Natural killer cell (primary cell): Measurements from ENCODE around the gene NR2C2. TPM values are rescaled to one million over a fixed set of nuclear protein-coding genes. Genes with fewer than 3 reads are reported as not detected.

Experiments
- ATAC-seq, 3 donors: fragments of 150-1000 bp in 2 of 3; fragments of 200-7000 bp in 1 of 3; cut with Tn5 transposase; 1 replicate in 1 of 3; 2 replicates in 2 of 3; pipeline ENCODE4 v1.10.0; 2021; ENCODE audit warnings: mild to moderate bottlenecking in 2 of 3, moderate library complexity in 2 of 3
- DNase-seq, 2 donors: peaks; one replicate each; pipeline versions ENCODE4 v3.0.0 to v3.0.0-alpha.2; 2013 to 2021; ENCODE audit warnings: mixed read lengths in 1 of 2
- H3K27ac ChIP-seq: one replicate; pipeline ENCODE4 v1.5.1; 2013; ENCODE audit warnings: mild to moderate bottlenecking, low read length
- H3K27me3 ChIP-seq: one replicate; pipeline ENCODE4 v1.6.1; 2013; ENCODE audit warnings: low read length; ENCODE audit not compliant: control insufficient read depth, insufficient read depth
- H3K36me3 ChIP-seq: one replicate; pipeline ENCODE4 v1.6.1; 2013; ENCODE audit warnings: low read length; ENCODE audit not compliant: control insufficient read depth, insufficient read depth
- H3K4me1 ChIP-seq: one replicate; pipeline ENCODE4 v1.6.1; 2013; ENCODE audit warnings: low read length; ENCODE audit not compliant: control insufficient read depth, insufficient read depth
- H3K4me3 ChIP-seq: one replicate; pipeline ENCODE4 v1.5.1; 2013; ENCODE audit warnings: low read length
- H3K9me3 ChIP-seq: one replicate; pipeline ENCODE4 v1.6.1; 2013; ENCODE audit warnings: low read length; ENCODE audit not compliant: control insufficient read depth, insufficient read depth
- H3K27ac Mint-ChIP-seq, 2 donors: one replicate each; pipeline ENCODE4 v1.8.0; 2022; ENCODE audit warnings: mild to moderate bottlenecking in 2 of 2, mixed read lengths in 2 of 2, moderate library complexity in 1 of 2
- H3K27me3 Mint-ChIP-seq, 2 donors: one replicate each; pipeline ENCODE4 v1.8.0; 2022; ENCODE audit warnings: low read depth in 2 of 2, mixed read lengths in 2 of 2
- H3K36me3 Mint-ChIP-seq: one replicate; pipeline ENCODE4 v1.8.0; 2022; ENCODE audit warnings: mixed read lengths
- H3K4me1 Mint-ChIP-seq, 2 donors: one replicate each; pipeline ENCODE4 v1.8.0; 2022; ENCODE audit warnings: mixed read lengths in 2 of 2
- H3K4me3 Mint-ChIP-seq: one replicate; pipeline ENCODE4 v1.8.0; 2022; ENCODE audit warnings: mild to moderate bottlenecking, moderate library complexity, mixed read lengths
- H3K9me3 Mint-ChIP-seq, 2 donors: one replicate each; pipeline ENCODE4 v1.8.0; 2022; ENCODE audit warnings: mixed read lengths in 2 of 2
- CTCF ChIP-seq: fragments of 200-600 bp; IDR thresholded peaks from one replicate; pipeline ENCODE4 v1.8.0; 2022; ENCODE audit warnings: antibody characterized with exemption
- WGBS: methylation state at CpG from one replicate; pipeline ENCODE4 v1.1.7; 2013; ENCODE audit warnings: missing lambda C conversion rate; ENCODE audit not compliant: insufficient coverage; 5-methylcytosine and 5-hydroxymethylcytosine counted together
- intact Hi-C: fragments of 100-400 bp; cut with micrococcal nuclease; formaldehyde crosslinking; loops from one replicate; pipeline ENCODE4 v1.14.2; 2022
- total RNA-seq, 4 donors: library from RNA; stranded (reverse); fragments of 120-200 nt in 1 of 4; gene quantifications; one replicate each; pipeline versions ENCODE4 v1.2.3 to v1.2.4, GENCODE V29; 2013 to 2022

The NR2C2 gene
- total RNA-seq, 3 donors from 2014 or later (not counting 1 experiment from before 2014, with no cell fraction given): 70.4 to 94.3 (median 81.6) TPM

GRCh38 chr3:14946236-14946635 is 1.1 kb upstream of the NR2C2 start:
- H3K4me3 ChIP-seq: peak overlapping the region; percentile 65
- Mint-ChIP-seq H3K36me3 (no peaks in the 10 kb centered on the region), H3K27ac (peak overlapping the region; percentile 98 to 100), H3K4me1 (peaks cover 35 to 37% of the 10 kb centered on the region in 2 donors), H3K27me3 (no peaks in the 10 kb centered on the region), H3K9me3 (no peaks in the 10 kb centered on the region), H3K4me3 (peak overlapping the region; percentile 98)
- DNase-seq: no peak
- H3K27me3 ChIP-seq: no peaks in the 10 kb centered on the region
- peak overlapping the region; percentile 91 for H3K27ac ChIP-seq
- TF ChIP-seq CTCF: no peak
- intact Hi-C loops: loop anchor here (5.0 kb wide), 2 partner anchors 41 to 111 kb away; no protein-coding TSS in a partner anchor
- H3K9me3 ChIP-seq: no peaks in the 10 kb centered on the region
- peaks cover 13% of the 10 kb centered on the region for H3K4me1 ChIP-seq
- H3K36me3 ChIP-seq: peaks cover 25% of the 10 kb centered on the region
- ATAC-seq: no peak
- 53% methylated on average over 2 of the region's 4 CpGs for WGBS

- no peaks in the 10 kb centered on the region for H3K36me3 Mint-ChIP-seq
These were observed 664 bp upstream of the NR2C2 start for GRCh38 chr3:14946739-14947099.

GRCh38 chr3:14947886-14948608 is 664 bp downstream of the NR2C2 start:
- Histone ChIP-seq H3K27ac (peak overlapping the region; percentile 100), H3K4me3 (peak overlapping the region; percentile 100), H3K9me3 (no peaks in the 10 kb centered on the region), H3K36me3 (peaks cover 21% of the 10 kb centered on the region), H3K27me3 (no peaks in the 10 kb centered on the region), H3K4me1 (peaks cover 13% of the 10 kb centered on the region)
- ATAC-seq (peak; percentile 85 to 95 (median 86)), DNase-seq (peak; percentile 98)
- TF ChIP-seq CTCF: no peak
- Mint-ChIP-seq H3K9me3 (no peaks in the 10 kb centered on the region), H3K36me3 (no peaks in the 10 kb centered on the region), H3K4me1 (peaks cover 35 to 49% of the 10 kb centered on the region in 2 donors), H3K27ac (peak overlapping the region; percentile 98 to 100), H3K27me3 (no peaks in the 10 kb centered on the region), H3K4me3 (peak overlapping the region; percentile 98)
- under 1% methylated on average over 69 of the region's 79 CpGs for WGBS
- intact Hi-C loops: loop anchor here (1.0 to 5.0 kb wide), 5 partner anchors 39 to 297 kb away; partner anchors contain the start of genes CAPN7, CCDC174 and RBSN

More at GRCh38 chr3:14946739-14947099, 664 bp upstream of the NR2C2 start:
- Mint-ChIP-seq H3K9me3 (no peaks in the 10 kb centered on the region), H3K4me3 (peak overlapping the region; percentile 98), H3K27me3 (no peaks in the 10 kb centered on the region), H3K27ac (peak overlapping the region; percentile 98 to 100), H3K4me1 (peaks cover 35 to 37% of the 10 kb centered on the region in 2 donors)
- Histone ChIP-seq H3K27ac (peak overlapping the region; percentile 91), H3K36me3 (peaks cover 25% of the 10 kb centered on the region), H3K9me3 (no peaks in the 10 kb centered on the region), H3K27me3 (no peaks in the 10 kb centered on the region), H3K4me1 (peaks cover 13% of the 10 kb centered on the region), H3K4me3 (peak overlapping the region; percentile 65)
- intact Hi-C loops: loop anchor here (1.0 to 5.0 kb wide), 3 partner anchors 41 to 295 kb away; partner anchors contain the start of gene CCDC174
- DNase-seq (no peak), ATAC-seq (no peak)
- TF ChIP-seq CTCF: no peak
- WGBS: 1% methylated on average over 8 of the region's 8 CpGs
